Measurements from ENCODE around the gene MYD88.

- TF ChIP-seq RELA (CRISPR knock-in tag; IDR thresholded peaks at IDR 0.05; ENCODE audit: borderline replicate concordance) (no peak), CTCF (IDR thresholded peaks at IDR 0.05) (no peak), CREM (CRISPR knock-in tag; IDR thresholded peaks at IDR 0.05) (no peak), SP1 (CRISPR knock-in tag; conservative IDR thresholded peaks at IDR 0.05) (no peak), FOXP4 (CRISPR knock-in tag; IDR thresholded peaks at IDR 0.05) (no peak), ATF2 (CRISPR knock-in tag; IDR thresholded peaks at IDR 0.05; ENCODE audit: borderline replicate concordance, low read depth) (no peak), PRDM15 (CRISPR knock-in tag; IDR thresholded peaks at IDR 0.05) (no peak), MAX (CRISPR knock-in tag; IDR thresholded peaks at IDR 0.05) (no peak)
Measured at GRCh38 chr3:38155825-38156224, 17.4 kb downstream of the MYD88 start.
